Renal cortex interstitium (tissue), 15 donors: ENCODE data around the gene ANKRD66. TPM values are rescaled to one million over a fixed set of nuclear protein-coding genes. Genes with fewer than 3 reads are reported as not detected.
"Not testable (repeated sequence)": the region's sequence is repeated elsewhere in the genome, so short reads cannot be mapped to it uniquely, and the experiment has no call there.

Source experiments
- DNase-seq, 11 donors: peaks; one replicate each; pipeline ENCODE4 v3.0.0-alpha.2; 2013; ENCODE audit warnings: low read depth in 9 of 11, low spot score in 4 of 11; ENCODE audit errors: extremely low read depth in 1 of 11
- long read RNA-seq, 16 experiments: transcript quantifications; one replicate each; lab custom pipeline, GENCODE V29; 2026
- polyA plus RNA-seq, 3 donors: library from polyadenylated mRNA; unstranded; fragments of 120-200 nt; gene quantifications; one replicate each; pipeline ENCODE4 v1.2.1, GENCODE V29; 2013; ENCODE audit not compliant: insufficient read length in 3 of 3

ANKRD66 gene
- not detected for polyA plus RNA-seq
- long read RNA-seq, donor 1: 0 reads
- long read RNA-seq, donor 2: 0 reads
- long read RNA-seq, donor 3: 0 reads
- long read RNA-seq, donor 4: 0 reads
- long read RNA-seq, donor 5: 0 reads
- long read RNA-seq, donor 6: 0 reads
- long read RNA-seq, donor 7: 0 reads
- long read RNA-seq, donor 8: 0 reads
- long read RNA-seq, donor 9: 0 reads
- long read RNA-seq, donor 10: 0 reads
- long read RNA-seq, donor 11: 0 reads
- long read RNA-seq, donor 12: 0 reads
- long read RNA-seq, donor 13: 0 reads
- long read RNA-seq, donor 14: 0 reads
- long read RNA-seq, donor 15: 0 reads
- long read RNA-seq, donor 16: 0 reads

- peak in 1 of 11 donors; percentile 1 for DNase-seq
Measured at GRCh38 chr6:46746696-46747095, at the start of gene ANKRD66. Gene ANKRD66, plus strand, starts transcription at chr6:46746933. Its CDS starts 5,016 bp downstream, at chr6:46751949.

GRCh38 chr6:46699970-46700369 is 46.8 kb upstream of the ANKRD66 start:
- no peak for DNase-seq

- DNase-seq: peak in 9 of 11 donors; percentile 3 to 15 (median 9)
Measured at GRCh38 chr6:46704562-46704961, 42.2 kb upstream of the ANKRD66 start.

GRCh38 chr6:46706464-46706863 is 40.3 kb upstream of the ANKRD66 start:
- DNase-seq: no peak

- DNase-seq: no peak
Measured at GRCh38 chr6:46711491-46711890, 35.2 kb upstream of the ANKRD66 start.

GRCh38 chr6:46715141-46715540 is 31.6 kb upstream of the ANKRD66 start:
- DNase-seq: no peak

- no peak for DNase-seq
Measured at GRCh38 chr6:46719099-46719498, 27.6 kb upstream of the ANKRD66 start.

GRCh38 chr6:46720401-46720800 is 26.3 kb upstream of the ANKRD66 start:
- DNase-seq: no peak

GRCh38 chr6:46729787-46730326 is 16.9 kb upstream of the ANKRD66 start:
- DNase-seq: no peak

- no peak for DNase-seq
Measured at GRCh38 chr6:46730921-46731461, 15.7 kb upstream of the ANKRD66 start.

- DNase-seq: no peak
Measured at GRCh38 chr6:46733341-46733801, 13.4 kb upstream of the ANKRD66 start.

GRCh38 chr6:46734867-46735719 is 11.6 kb upstream of the ANKRD66 start, which contains the start of gene PLA2G7:
Gene PLA2G7, minus strand, starts transcription at chr6:46735375. Its CDS starts 12,484 bp downstream, at chr6:46722891.
- DNase-seq: peak in 5 of 11 donors; percentile 23 to 44 (median 37)

GRCh38 chr6:46735720-46736031 is 11.1 kb upstream of the ANKRD66 start:
- DNase-seq: no peak

- DNase-seq: no peak
Measured at GRCh38 chr6:46736906-46737305, 9.8 kb upstream of the ANKRD66 start.

GRCh38 chr6:46741482-46741881 is 5.3 kb upstream of the ANKRD66 start:
- no peak for DNase-seq

- DNase-seq: no peak
Measured at GRCh38 chr6:46741910-46742309, 4.8 kb upstream of the ANKRD66 start.

GRCh38 chr6:46743425-46744158 is 3.1 kb upstream of the ANKRD66 start:
- no peak for DNase-seq

- DNase-seq: not testable (repeated sequence)
Measured at GRCh38 chr6:46744159-46744725, 2.5 kb upstream of the ANKRD66 start.

GRCh38 chr6:46745973-46746372 is 760 bp upstream of the ANKRD66 start:
- no peak for DNase-seq
